Activated T-helper 1 cell treated with anti-CD3 and anti-CD28 coated beads, Interleukin-2, amount 50 U/mL, for 16 hours (primary cell): ENCODE results near the gene NGF.

Experiments
- DNase-seq, 2 donors: peaks; one replicate each; pipeline ENCODE4 v3.0.0-alpha.2; 2020; ENCODE audit warnings: low read depth in 1 of 2, low spot score in 1 of 2

NGF gene

GRCh38 chr1:115240297-115240696 is 97.8 kb downstream of the NGF start:
- DNase-seq, result no peak

GRCh38 chr1:115239426-115239825 is 98.6 kb downstream of the NGF start:
- no peak for DNase-seq

GRCh38 chr1:115239148-115239422 is 99.0 kb downstream of the NGF start:
- DNase-seq, result no peak

- no peak for DNase-seq
These were observed 99.5 kb downstream of the NGF start for GRCh38 chr1:115238336-115239147.

GRCh38 chr1:115237507-115237906 is 100.5 kb downstream of the NGF start:
- DNase-seq, result no peak

- DNase-seq, result no peak
These were observed 101.0 kb downstream of the NGF start for GRCh38 chr1:115237023-115237422.
